Measurements from ENCODE around the gene ZNF823.

The ZNF823 gene

DNA sequence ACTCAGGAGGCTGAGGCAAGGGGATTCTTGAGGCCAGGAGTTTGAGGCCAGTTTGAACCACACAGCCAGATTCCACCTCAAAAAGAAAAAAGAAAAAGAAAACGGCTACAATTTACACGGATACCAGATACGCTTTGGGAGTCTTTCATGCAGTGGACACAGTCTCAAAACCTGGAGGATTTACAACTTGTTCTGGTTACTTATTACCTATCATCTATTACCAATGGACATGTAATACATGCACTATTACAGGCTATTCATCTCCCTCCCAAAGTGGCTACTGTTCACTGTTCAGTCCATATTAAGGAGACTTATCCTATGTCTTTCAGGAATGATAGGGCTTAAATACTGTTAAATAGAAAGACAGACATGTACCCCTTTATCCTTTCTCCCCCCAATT is 33.3 kb downstream of the ZNF823 start:
- Mint-ChIP-seq H3K27ac (no peak overlapping the region), H3K9me3 (no peaks in the 10 kb centered on the region), H3K36me3 (no peaks in the 10 kb centered on the region), H3K4me1 (no peaks in the 10 kb centered on the region), H3K27me3 (peaks cover 8% of the 10 kb centered on the region), H3K4me3 (no peak overlapping the region)
- no peak for ATAC-seq (ENCODE audit: low read depth)
- DNase-seq (ENCODE audit: low spot score in 2 of 2): no peak

GRCh38 chr19:11704626-11705025 is 34.1 kb downstream of the ZNF823 start:
- Mint-ChIP-seq H3K9me3 (no peaks in the 10 kb centered on the region), H3K4me3 (no peak overlapping the region), H3K36me3 (no peaks in the 10 kb centered on the region), H3K4me1 (peaks cover 5% of the 10 kb centered on the region), H3K27me3 (peaks cover 11% of the 10 kb centered on the region), H3K27ac (no peak overlapping the region)
- DNase-seq (ENCODE audit: low spot score in 2 of 2): no peak
- ATAC-seq (ENCODE audit: low read depth): no peak

GRCh38 chr19:11699931-11700794 is 38.6 kb downstream of the ZNF823 start:
- Mint-ChIP-seq H3K9me3 (no peaks in the 10 kb centered on the region), H3K4me3 (no peak overlapping the region), H3K27ac (no peak overlapping the region), H3K4me1 (peaks cover 6% of the 10 kb centered on the region), H3K27me3 (peaks cover 8% of the 10 kb centered on the region), H3K36me3 (no peaks in the 10 kb centered on the region)
- DNase-seq (ENCODE audit: low spot score in 2 of 2) (peak in 1 of 2 donors; percentile 19), ATAC-seq (ENCODE audit: low read depth) (peak; percentile 42)

DNA sequence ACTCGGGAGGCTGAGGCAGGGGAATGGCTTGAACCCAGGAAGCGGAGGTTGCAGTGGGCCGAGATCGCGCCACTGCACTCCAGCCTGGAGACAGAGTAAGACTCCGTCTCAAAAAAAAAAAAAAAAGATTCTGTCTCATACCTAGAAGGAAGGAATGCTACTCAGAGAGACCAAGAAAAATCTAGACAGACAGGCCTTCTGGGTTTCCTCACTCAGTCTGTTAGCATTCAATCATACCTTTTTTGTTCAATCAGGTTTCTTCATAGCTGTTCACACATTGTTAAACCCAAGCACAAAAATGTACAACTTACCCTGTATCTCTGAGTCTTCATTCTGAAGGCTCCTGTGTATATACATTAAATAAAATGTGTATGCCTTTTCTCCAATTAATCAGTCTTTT is 40.5 kb downstream of the ZNF823 start:
- Mint-ChIP-seq H3K27me3 (peaks cover 18% of the 10 kb centered on the region), H3K4me1 (peaks cover 14% of the 10 kb centered on the region), H3K9me3 (no peaks in the 10 kb centered on the region), H3K4me3 (no peak overlapping the region), H3K27ac (no peak overlapping the region), H3K36me3 (no peaks in the 10 kb centered on the region)
- ATAC-seq (ENCODE audit: low read depth) (no peak), DNase-seq (ENCODE audit: low spot score in 2 of 2) (no peak)

GRCh38 chr19:11697284-11697855 is 41.4 kb downstream of the ZNF823 start:
- peaks cover 21% of the 10 kb centered on the region for H3K27me3 Mint-ChIP-seq
- no peak for DNase-seq (ENCODE audit: low spot score in 2 of 2)
- H3K4me1 Mint-ChIP-seq: peaks cover 14% of the 10 kb centered on the region
- ATAC-seq (ENCODE audit: low read depth): no peak
- no peak overlapping the region for H3K27ac Mint-ChIP-seq
- H3K36me3 Mint-ChIP-seq: no peaks in the 10 kb centered on the region
- no peaks in the 10 kb centered on the region for H3K9me3 Mint-ChIP-seq
- no peak overlapping the region for H3K4me3 Mint-ChIP-seq

DNA sequence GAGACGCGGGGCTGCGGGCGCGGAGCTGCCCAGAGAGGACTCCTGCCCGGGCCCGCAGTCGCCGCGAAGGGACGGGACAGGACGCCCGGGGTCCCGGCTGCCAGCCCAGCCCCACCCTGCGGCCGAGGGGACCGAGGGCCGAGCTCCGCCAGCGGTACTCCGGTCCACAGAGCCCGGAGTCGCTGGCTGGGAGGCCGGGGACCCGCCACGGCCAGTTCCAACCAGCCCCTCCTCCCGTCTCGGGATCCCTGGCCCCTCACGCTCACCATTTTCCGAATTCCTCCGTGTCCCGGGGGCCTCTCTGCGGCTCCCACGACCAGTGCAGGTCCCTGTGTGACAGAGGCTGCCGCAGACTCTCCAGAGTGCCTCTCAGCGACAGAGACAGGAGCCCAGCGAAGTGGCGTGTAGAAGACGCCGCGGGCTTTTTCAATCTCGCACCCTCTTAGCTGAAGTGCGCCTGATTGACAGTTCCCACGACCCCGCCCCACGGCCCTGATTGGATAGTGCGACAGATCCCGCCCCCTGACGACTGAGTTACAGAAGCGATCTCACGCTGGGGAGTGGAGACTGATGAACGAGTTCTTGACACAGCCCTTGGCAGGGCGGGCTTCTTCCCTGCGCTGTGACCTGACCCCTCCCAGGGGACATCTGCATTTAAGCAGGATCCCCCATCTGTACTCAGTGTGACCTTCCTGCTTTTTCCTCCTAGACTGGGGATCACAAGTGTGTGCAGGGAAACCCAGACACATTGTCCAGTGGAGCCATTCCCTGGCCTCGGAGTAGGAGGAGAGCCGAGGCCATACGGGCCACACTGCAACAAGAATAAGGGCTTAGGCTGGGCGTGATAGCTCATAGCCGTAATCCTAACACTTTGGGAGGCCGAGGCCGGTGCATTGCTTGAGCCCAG is 44.0 kb downstream of the ZNF823 start:
- H3K36me3 Mint-ChIP-seq: no peaks in the 10 kb centered on the region

DNA sequence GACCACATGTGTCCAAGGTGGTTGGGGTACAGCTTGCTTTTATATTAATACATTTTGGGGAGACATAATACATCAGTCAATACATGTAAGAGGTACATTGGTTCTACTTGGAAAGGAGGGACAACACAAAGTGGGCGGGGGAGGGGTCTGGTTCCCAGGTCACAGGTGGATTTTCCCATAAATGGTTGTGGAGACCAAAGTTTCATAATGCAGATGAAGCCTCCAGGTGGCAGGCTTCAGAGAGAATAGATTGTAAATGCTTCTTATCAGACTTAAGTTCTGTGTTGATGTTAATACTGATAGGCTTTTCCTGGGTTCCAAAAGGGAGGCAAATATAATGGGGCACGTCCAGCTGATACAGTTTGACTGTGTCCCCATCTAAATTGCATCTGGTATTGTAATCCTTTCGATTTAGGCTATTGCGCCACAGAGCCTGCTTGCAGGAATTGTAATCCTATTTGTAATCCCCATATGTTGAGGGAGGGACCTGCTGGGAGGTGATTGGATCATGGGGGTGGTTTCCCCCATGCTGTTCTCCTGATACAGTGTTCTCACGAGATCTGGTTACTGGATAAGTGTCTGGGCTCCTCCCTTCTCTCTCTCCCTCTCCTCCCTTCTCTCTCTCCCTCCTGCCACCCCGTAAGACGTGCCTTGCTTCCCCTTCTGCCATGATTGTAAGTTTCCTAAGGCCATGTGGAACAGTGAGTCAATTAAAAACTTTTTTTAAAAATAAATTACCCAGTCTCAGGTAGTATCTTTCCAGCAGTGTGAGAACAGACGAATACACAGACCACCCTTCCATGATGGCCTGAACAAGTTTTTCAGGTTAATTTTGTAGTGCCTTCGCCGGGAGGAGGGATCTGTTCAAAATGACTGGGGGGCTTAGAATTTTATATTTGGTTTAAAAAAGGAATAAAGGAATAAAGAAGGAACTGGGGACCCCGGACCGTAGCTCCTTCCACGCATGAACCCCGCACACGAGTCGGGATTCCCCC is 44.9 kb downstream of the ZNF823 start:
- ATAC-seq (ENCODE audit: low read depth): no peak
- H3K27ac Mint-ChIP-seq: no peak overlapping the region
- H3K4me3 Mint-ChIP-seq: peak overlapping the region; percentile 60
- H3K36me3 Mint-ChIP-seq: no peaks in the 10 kb centered on the region
- no peak for DNase-seq (ENCODE audit: low spot score in 2 of 2)
- peaks cover 9% of the 10 kb centered on the region for H3K4me1 Mint-ChIP-seq
- no peaks in the 10 kb centered on the region for H3K9me3 Mint-ChIP-seq
- H3K27me3 Mint-ChIP-seq: peaks cover 23% of the 10 kb centered on the region

More for the DNA sequence above, 44.0 kb downstream of the ZNF823 start:
- H3K4me3 Mint-ChIP-seq: peak overlapping the region; percentile 93
- peaks cover 10% of the 10 kb centered on the region for H3K4me1 Mint-ChIP-seq
- H3K27me3 Mint-ChIP-seq: peaks cover 24% of the 10 kb centered on the region
- peak; percentile 97 for ATAC-seq (ENCODE audit: low read depth)
- no peaks in the 10 kb centered on the region for H3K9me3 Mint-ChIP-seq
- peak; percentile 68 to 72 for DNase-seq (ENCODE audit: low spot score in 2 of 2)
- H3K27ac Mint-ChIP-seq: no peak overlapping the region

DNA sequence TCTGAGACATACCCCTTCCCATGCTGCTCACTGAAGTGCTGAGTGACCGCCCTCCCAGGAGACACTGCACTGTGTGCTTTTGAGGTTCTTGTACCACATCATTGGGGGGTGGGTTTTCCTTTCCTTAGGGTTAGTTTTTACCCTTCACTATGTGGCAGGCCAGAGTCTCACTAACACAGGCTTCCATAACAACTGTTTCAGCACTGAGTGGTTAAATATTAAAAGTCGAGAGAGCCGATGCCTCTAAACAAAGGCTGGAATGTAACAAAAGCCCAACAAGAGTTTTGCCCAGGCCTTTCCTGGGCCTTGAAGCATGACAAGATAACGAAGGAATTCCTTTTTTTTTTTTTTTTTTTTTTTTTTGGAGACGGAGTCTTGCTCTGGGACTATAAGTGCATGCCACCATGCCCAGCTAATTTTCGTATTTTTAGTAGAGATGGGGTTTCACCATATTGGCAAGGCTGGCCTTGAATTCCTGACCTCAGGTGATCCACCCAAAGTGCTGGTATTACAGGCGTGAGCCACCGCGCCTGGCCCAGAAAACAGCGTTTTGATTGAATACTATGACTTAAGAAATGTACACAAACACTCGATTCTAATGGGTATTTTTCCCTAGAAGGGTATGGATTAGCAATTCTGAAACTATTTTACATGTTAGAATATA is 46.5 kb downstream of the ZNF823 start:
- Mint-ChIP-seq H3K27ac (no peak overlapping the region), H3K4me1 (peaks cover 9% of the 10 kb centered on the region), H3K27me3 (peaks cover 23% of the 10 kb centered on the region), H3K36me3 (no peaks in the 10 kb centered on the region), H3K4me3 (no peak overlapping the region), H3K9me3 (no peaks in the 10 kb centered on the region)
- DNase-seq (ENCODE audit: low spot score in 2 of 2) (no peak), ATAC-seq (ENCODE audit: low read depth) (no peak)

DNA sequence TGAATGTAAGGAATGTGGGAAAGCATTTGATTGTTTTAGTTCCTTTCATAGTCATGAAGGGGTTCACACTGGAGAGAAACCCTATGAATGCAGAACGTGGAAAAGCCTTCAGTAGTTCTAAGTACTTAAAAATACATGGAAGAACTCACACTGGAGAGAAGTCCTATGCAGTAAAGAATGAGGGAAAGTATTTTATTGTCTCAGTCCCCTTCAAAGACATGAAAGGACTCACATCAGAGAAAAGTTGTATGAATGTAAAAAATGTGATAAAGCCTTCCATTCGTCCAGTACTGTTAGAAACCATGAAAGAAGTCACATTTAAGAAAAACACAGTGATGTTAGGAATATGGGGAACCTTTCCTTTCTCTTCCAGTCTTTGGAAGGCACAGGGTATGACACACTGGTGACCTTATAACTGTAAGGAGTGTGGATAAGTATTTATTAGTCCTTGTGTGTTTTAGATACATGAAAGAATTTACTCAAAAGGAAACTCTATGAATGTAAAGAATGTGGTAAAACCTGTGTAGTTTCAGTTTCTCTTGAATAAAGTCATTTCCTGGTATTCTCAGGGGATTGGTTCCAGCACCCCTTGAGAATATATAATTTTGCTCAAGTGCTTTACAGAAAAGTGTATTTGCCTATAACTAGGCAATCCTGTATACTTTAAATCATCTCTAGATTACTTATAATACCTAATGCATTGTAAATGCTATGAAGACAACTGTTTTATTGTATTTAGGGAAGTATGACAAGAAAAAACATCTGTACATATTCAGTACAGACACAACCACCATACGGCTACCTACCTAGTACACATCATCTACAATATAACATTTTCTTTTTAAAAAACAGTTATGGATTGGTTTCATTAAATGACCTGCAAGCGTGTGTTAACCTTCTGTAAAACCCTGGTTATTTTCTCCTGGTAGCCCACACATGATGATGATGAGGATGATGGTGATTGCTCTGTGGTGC is 52.8 kb downstream of the ZNF823 start:
- no peak for DNase-seq (ENCODE audit: low spot score in 2 of 2)
- ATAC-seq (ENCODE audit: low read depth): no peak
- peaks cover 2% of the 10 kb centered on the region for H3K4me1 Mint-ChIP-seq
- no peak overlapping the region for H3K27ac Mint-ChIP-seq
- peaks cover 2% of the 10 kb centered on the region for H3K27me3 Mint-ChIP-seq
- H3K4me3 Mint-ChIP-seq: no peak overlapping the region
- H3K9me3 Mint-ChIP-seq: peaks cover 10% of the 10 kb centered on the region
- H3K36me3 Mint-ChIP-seq: peaks cover 3% of the 10 kb centered on the region

DNA sequence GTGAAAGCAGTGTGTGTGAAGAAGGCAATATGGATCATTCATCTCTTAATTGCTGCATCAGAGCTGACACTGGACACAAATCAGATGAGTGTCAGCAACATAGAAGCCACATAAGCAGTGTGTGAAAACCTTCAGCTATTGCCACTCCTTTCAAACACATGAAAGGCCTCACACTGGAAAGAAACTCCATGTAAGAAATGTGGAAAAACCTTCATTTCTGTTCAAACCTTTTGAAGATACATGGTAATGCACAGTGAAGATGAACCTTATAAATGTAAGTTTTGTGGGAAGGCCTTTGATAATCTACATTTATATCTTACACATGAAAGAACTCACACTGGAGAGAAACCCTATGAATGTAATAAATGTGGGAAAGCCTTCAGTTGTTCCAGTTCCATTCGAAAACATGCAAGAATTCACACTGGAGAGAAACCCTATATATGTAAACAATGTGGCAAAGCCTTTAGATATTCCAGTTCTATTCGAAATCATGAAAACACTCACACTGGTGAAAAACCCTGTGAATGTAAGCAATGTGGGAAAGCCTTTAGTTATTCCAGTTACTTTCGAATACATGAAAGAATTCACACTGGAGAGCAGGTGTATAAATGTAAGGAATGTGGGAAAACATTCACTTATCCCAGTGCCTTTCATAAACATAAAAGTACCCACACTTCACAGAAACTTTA is 53.6 kb downstream of the ZNF823 start:
- H3K27me3 Mint-ChIP-seq: peaks cover 2% of the 10 kb centered on the region
- H3K4me1 Mint-ChIP-seq: peaks cover 2% of the 10 kb centered on the region
- no peak overlapping the region for H3K4me3 Mint-ChIP-seq
- no peak overlapping the region for H3K27ac Mint-ChIP-seq
- DNase-seq (ENCODE audit: low spot score in 2 of 2): no peak
- ATAC-seq (ENCODE audit: low read depth): no peak
- peaks cover 14% of the 10 kb centered on the region for H3K9me3 Mint-ChIP-seq
- H3K36me3 Mint-ChIP-seq: peaks cover 4% of the 10 kb centered on the region

GRCh38 chr19:11680689-11681302 is 58.0 kb downstream of the ZNF823 start:
- Mint-ChIP-seq H3K4me3 (no peak overlapping the region), H3K9me3 (peaks cover 15% of the 10 kb centered on the region), H3K4me1 (no peaks in the 10 kb centered on the region), H3K27ac (no peak overlapping the region), H3K36me3 (peaks cover 2% of the 10 kb centered on the region), H3K27me3 (peaks cover 1% of the 10 kb centered on the region)
- ATAC-seq (ENCODE audit: low read depth) (no peak), DNase-seq (ENCODE audit: low spot score in 2 of 2) (no peak)
